ENCODE measurements around the gene ENG.

DNA sequence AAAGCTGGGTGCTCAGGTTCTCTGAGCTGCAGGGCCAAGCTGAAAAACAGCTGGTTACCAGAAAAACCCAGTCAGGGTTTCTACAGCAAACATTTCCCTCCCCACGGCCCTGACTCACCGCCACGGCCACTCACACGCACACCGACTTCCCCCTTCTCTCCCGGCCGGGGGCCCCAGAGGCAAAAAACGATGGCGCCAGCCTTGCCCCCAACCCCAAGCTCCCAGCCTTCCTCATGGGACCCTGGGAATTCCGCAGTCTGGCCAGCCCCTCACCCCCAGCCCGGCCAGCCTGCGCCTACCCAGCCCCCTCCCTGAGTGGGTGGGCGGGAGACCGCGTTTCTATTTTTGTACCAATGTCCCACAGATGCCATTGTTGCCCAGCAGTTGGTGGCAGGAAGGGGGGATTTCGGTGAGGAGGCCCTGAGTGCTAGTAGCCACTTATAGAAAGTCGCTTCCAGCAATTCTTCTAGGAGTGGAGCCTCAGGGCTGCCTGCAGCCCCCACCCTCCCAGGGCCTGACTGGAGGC is 18.4 kb downstream of the ENG start:
- TF ChIP-seq, protein P1, sequence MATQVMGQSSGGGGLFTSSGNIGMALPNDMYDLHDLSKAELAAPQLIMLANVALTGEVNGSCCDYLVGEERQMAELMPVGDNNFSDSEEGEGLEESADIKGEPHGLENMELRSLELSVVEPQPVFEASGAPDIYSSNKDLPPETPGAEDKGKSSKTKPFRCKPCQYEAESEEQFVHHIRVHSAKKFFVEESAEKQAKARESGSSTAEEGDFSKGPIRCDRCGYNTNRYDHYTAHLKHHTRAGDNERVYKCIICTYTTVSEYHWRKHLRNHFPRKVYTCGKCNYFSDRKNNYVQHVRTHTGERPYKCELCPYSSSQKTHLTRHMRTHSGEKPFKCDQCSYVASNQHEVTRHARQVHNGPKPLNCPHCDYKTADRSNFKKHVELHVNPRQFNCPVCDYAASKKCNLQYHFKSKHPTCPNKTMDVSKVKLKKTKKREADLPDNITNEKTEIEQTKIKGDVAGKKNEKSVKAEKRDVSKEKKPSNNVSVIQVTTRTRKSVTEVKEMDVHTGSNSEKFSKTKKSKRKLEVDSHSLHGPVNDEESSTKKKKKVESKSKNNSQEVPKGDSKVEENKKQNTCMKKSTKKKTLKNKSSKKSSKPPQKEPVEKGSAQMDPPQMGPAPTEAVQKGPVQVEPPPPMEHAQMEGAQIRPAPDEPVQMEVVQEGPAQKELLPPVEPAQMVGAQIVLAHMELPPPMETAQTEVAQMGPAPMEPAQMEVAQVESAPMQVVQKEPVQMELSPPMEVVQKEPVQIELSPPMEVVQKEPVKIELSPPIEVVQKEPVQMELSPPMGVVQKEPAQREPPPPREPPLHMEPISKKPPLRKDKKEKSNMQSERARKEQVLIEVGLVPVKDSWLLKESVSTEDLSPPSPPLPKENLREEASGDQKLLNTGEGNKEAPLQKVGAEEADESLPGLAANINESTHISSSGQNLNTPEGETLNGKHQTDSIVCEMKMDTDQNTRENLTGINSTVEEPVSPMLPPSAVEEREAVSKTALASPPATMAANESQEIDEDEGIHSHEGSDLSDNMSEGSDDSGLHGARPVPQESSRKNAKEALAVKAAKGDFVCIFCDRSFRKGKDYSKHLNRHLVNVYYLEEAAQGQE (IDR thresholded peaks at IDR 0.05; ENCODE audit: insufficient read depth in 1 of 2, low read depth in 2 of 2, low read length in 1 of 2): no peak
- TF ChIP-seq TCF7L2 (IDR thresholded peaks at IDR 0.05; ENCODE audit: low read depth, low read length) (no peak), POLR2AphosphoS5 (IDR thresholded peaks at IDR 0.05; ENCODE audit: low read depth, low read length) (no peak), SIN3A (IDR thresholded peaks at IDR 0.05; ENCODE audit: borderline replicate concordance, insufficient read depth, low read depth, low read length) (no peak)
- TF ChIP-seq, protein P2, sequence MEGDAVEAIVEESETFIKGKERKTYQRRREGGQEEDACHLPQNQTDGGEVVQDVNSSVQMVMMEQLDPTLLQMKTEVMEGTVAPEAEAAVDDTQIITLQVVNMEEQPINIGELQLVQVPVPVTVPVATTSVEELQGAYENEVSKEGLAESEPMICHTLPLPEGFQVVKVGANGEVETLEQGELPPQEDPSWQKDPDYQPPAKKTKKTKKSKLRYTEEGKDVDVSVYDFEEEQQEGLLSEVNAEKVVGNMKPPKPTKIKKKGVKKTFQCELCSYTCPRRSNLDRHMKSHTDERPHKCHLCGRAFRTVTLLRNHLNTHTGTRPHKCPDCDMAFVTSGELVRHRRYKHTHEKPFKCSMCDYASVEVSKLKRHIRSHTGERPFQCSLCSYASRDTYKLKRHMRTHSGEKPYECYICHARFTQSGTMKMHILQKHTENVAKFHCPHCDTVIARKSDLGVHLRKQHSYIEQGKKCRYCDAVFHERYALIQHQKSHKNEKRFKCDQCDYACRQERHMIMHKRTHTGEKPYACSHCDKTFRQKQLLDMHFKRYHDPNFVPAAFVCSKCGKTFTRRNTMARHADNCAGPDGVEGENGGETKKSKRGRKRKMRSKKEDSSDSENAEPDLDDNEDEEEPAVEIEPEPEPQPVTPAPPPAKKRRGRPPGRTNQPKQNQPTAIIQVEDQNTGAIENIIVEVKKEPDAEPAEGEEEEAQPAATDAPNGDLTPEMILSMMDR (IDR thresholded peaks at IDR 0.05): no peak
